ENCODE results near the gene ANKRD1. TPM values are rescaled to one million over a fixed set of nuclear protein-coding genes. Genes with fewer than 3 reads are reported as not detected.
"Not testable (repeated sequence)": the region's sequence is repeated elsewhere in the genome, so short reads cannot be mapped to it uniquely, and the experiment has no call there.

Gene ANKRD1
- total RNA-seq, 2 donors from 2014 or later, result not detected

DNA sequence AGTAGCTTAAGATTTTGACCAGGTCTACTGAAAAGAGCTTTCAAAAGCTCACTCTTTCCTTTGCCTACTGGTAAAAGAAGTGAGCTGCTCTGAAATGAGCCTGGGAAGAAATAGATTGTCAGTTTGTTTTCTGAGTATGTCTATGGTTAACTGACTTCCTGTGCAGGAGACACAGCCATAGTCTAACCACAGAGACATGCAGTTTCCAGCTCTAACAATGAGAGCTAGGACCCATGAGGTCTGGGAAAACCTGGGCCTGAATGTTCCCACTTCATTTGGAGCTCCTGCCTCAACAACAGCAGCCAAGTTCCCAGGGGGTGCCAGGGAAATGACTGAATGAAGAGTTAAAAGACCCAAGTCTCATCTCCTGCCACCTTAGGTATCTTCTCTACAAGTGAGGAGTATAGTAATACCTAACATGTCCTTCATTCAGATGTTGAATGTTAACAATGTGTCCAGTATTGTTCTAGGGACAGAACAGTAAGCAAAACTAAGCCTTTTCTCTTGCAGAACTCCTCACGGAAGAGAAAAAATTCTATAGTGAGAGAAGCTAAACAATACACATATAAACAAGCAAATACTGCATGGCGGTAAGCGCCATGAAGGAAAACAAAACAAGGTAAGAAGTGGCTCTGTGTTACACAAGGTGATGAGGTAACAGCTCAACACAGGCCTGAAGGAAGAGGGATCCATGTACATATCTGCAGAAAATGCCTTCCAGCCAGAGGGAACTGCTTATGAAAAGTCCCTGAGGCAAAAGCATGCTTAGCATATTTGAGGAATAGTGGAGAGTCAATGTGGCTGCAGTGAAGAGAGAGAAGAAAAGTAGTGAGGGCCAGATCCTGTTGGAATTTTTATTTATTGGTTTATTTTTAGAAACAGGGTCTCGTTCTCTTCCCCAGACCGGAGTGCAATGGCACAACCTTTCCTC is 26.4 kb upstream of the ANKRD1 start:
- ATAC-seq (no peak), DNase-seq (no peak)
- peaks cover 7% of the 10 kb centered on the region for H3K4me1 Mint-ChIP-seq
- no peak overlapping the region for H3K4me3 Mint-ChIP-seq
- H3K9me3 ChIP-seq (ENCODE audit: control insufficient read depth, low read length, poor library complexity, severe bottlenecking), result no peaks in the 10 kb centered on the region
- H3K27ac Mint-ChIP-seq, result no peak overlapping the region
- H3K27me3 Mint-ChIP-seq, result peaks cover 5% of the 10 kb centered on the region
- H3K36me3 Mint-ChIP-seq (ENCODE audit: low read depth), result no peaks in the 10 kb centered on the region

GRCh38 chr10:90945491-90946070 is 24.7 kb upstream of the ANKRD1 start:
- Mint-ChIP-seq H3K27ac (no peak overlapping the region), H3K27me3 (peaks cover 5% of the 10 kb centered on the region), H3K4me3 (no peak overlapping the region), H3K36me3 (ENCODE audit: low read depth) (no peaks in the 10 kb centered on the region), H3K4me1 (peaks cover 7% of the 10 kb centered on the region)
- ATAC-seq (no peak), DNase-seq (no peak)
- no peaks in the 10 kb centered on the region for H3K9me3 ChIP-seq (ENCODE audit: control insufficient read depth, low read length, poor library complexity, severe bottlenecking)

DNA sequence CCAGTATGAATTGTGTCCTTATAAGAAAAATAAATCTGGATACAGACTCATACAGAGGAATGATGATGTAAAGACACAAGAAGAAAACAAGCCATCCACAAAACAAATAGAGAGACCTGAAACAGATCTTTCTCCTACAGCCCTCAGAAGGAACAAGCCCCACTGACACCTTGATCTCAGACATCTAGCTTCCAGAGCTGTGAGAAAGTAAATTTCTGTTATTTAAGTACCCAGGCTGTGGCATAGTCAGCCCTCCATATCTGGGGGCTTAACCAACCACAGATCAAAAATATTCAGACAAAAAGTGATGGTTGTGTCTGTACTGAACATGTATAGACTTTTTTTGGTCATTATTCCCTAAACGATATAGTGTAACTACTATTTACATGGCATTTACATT is 23.9 kb upstream of the ANKRD1 start:
- H3K27ac Mint-ChIP-seq, result no peak overlapping the region
- peaks cover 5% of the 10 kb centered on the region for H3K27me3 Mint-ChIP-seq
- no peak overlapping the region for H3K4me3 Mint-ChIP-seq
- H3K4me1 Mint-ChIP-seq, result peaks cover 7% of the 10 kb centered on the region
- no peaks in the 10 kb centered on the region for H3K9me3 ChIP-seq (ENCODE audit: control insufficient read depth, low read length, poor library complexity, severe bottlenecking)
- no peaks in the 10 kb centered on the region for H3K36me3 Mint-ChIP-seq (ENCODE audit: low read depth)
- no peak for DNase-seq
- ATAC-seq, result no peak

- DNase-seq; ATAC-seq; H3K4me3 Mint-ChIP-seq; H3K27ac Mint-ChIP-seq; H3K27me3 Mint-ChIP-seq; H3K9me3 ChIP-seq (ENCODE audit: control insufficient read depth, low read length, poor library complexity, severe bottlenecking); H3K36me3 Mint-ChIP-seq (ENCODE audit: low read depth); H3K4me1 Mint-ChIP-seq: not testable (repeated sequence)
Measured at GRCh38 chr10:90942980-90943379, 22.1 kb upstream of the ANKRD1 start.

DNA sequence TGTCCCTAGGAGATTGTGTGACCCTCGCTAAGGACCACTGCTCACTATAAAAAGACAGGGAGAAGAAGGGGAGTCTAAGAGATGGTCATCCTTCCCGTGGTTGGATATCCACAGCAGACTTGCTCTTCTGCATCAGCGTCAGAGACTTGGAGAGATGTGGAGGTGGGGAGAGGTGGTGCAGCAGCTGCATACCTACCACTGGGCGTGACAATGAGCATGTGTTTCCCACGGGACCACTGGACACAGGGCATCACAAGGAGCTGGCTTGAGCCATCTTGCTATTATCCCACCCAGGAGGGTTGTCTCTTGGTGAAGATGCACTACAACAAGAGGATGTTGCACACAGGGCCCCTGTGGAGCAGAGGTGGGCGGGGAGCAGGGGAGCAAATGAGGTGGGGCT is 18.8 kb upstream of the ANKRD1 start:
- H3K9me3 ChIP-seq (ENCODE audit: control insufficient read depth, low read length, poor library complexity, severe bottlenecking), result no peaks in the 10 kb centered on the region
- H3K4me3 Mint-ChIP-seq, result no peak overlapping the region
- H3K4me1 Mint-ChIP-seq, result peaks cover 6% of the 10 kb centered on the region
- DNase-seq, result no peak
- ATAC-seq, result no peak
- peaks cover 17% of the 10 kb centered on the region for H3K27me3 Mint-ChIP-seq
- no peak overlapping the region for H3K27ac Mint-ChIP-seq
- H3K36me3 Mint-ChIP-seq (ENCODE audit: low read depth), result no peaks in the 10 kb centered on the region

- H3K36me3 Mint-ChIP-seq (ENCODE audit: low read depth), result no peaks in the 10 kb centered on the region
Measured at GRCh38 chr10:90939116-90939515, 18.2 kb upstream of the ANKRD1 start.

DNA sequence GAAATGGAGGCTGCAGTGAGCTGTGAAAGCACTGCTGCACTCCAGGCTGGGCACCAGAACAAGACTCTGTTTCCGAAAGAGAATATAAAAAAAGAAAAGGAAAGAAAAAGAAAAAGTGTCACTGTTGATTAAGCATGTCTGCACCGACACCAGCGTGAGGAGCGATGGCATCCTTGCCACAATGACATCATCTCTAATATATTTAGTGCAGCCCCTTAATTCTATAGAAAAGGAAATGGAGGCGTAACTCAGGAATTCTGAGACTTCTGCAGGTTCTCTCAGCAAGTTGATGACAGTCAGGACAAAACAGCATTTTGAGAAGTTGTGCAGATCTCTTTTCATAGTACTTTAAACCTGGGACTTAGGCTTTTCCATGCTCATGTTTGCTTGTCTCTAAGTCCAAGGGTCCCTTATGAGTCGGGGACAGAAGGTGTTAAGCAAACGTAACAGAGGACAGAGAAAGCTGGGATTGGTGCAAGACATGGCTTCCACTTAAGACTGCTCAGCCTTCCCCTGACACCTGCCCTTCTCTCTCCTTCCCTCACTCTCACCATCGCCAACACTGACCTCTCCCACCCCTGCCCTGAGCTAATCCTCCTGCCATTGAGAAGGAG is 16.9 kb upstream of the ANKRD1 start:
- H3K36me3 Mint-ChIP-seq (ENCODE audit: low read depth), result no peaks in the 10 kb centered on the region
- no peak for ATAC-seq

More at GRCh38 chr10:90939116-90939515, 18.2 kb upstream of the ANKRD1 start:
- no peak overlapping the region for H3K27ac Mint-ChIP-seq
- DNase-seq (no peak), ATAC-seq (no peak)
- H3K4me3 Mint-ChIP-seq, result no peak overlapping the region
- peaks cover 18% of the 10 kb centered on the region for H3K27me3 Mint-ChIP-seq
- H3K4me1 Mint-ChIP-seq, result peaks cover 6% of the 10 kb centered on the region
- no peaks in the 10 kb centered on the region for H3K9me3 ChIP-seq (ENCODE audit: control insufficient read depth, low read length, poor library complexity, severe bottlenecking)

GRCh38 chr10:90936276-90936659 is 15.4 kb upstream of the ANKRD1 start:
- no peak overlapping the region for H3K27ac Mint-ChIP-seq
- ATAC-seq, result no peak
- no peak for DNase-seq
- peaks cover 10% of the 10 kb centered on the region for H3K4me1 Mint-ChIP-seq
- no peaks in the 10 kb centered on the region for H3K9me3 ChIP-seq (ENCODE audit: control insufficient read depth, low read length, poor library complexity, severe bottlenecking)
- no peak overlapping the region for H3K4me3 Mint-ChIP-seq
- peaks cover 27% of the 10 kb centered on the region for H3K27me3 Mint-ChIP-seq
- no peaks in the 10 kb centered on the region for H3K36me3 Mint-ChIP-seq (ENCODE audit: low read depth)

More for the DNA sequence above, 16.9 kb upstream of the ANKRD1 start:
- Mint-ChIP-seq H3K4me3 (no peak overlapping the region), H3K27ac (no peak overlapping the region), H3K4me1 (peaks cover 8% of the 10 kb centered on the region), H3K27me3 (peaks cover 13% of the 10 kb centered on the region)
- DNase-seq, result no peak
- H3K9me3 ChIP-seq (ENCODE audit: control insufficient read depth, low read length, poor library complexity, severe bottlenecking), result no peaks in the 10 kb centered on the region

GRCh38 chr10:90935581-90936275 is 14.8 kb upstream of the ANKRD1 start:
- no peaks in the 10 kb centered on the region for H3K36me3 Mint-ChIP-seq (ENCODE audit: low read depth)
- peaks cover 10% of the 10 kb centered on the region for H3K4me1 Mint-ChIP-seq
- H3K4me3 Mint-ChIP-seq, result no peak overlapping the region
- no peak overlapping the region for H3K27ac Mint-ChIP-seq
- ATAC-seq (no peak), DNase-seq (no peak)
- H3K9me3 ChIP-seq (ENCODE audit: control insufficient read depth, low read length, poor library complexity, severe bottlenecking), result no peaks in the 10 kb centered on the region
- H3K27me3 Mint-ChIP-seq, result peaks cover 32% of the 10 kb centered on the region

- ATAC-seq, result no peak
Measured at GRCh38 chr10:90930971-90931871, 10.3 kb upstream of the ANKRD1 start.

GRCh38 chr10:90930070-90930837 is 9.4 kb upstream of the ANKRD1 start:
- peaks cover 67% of the 10 kb centered on the region for H3K27me3 Mint-ChIP-seq
- no peaks in the 10 kb centered on the region for H3K36me3 Mint-ChIP-seq (ENCODE audit: low read depth)
- ATAC-seq, result no peak
- H3K27ac Mint-ChIP-seq, result no peak overlapping the region
- H3K4me3 Mint-ChIP-seq, result no peak overlapping the region
- no peak for DNase-seq
- H3K9me3 ChIP-seq (ENCODE audit: control insufficient read depth, low read length, poor library complexity, severe bottlenecking), result no peaks in the 10 kb centered on the region
- peaks cover 10% of the 10 kb centered on the region for H3K4me1 Mint-ChIP-seq

More at GRCh38 chr10:90930971-90931871, 10.3 kb upstream of the ANKRD1 start:
- H3K27me3 Mint-ChIP-seq, result peaks cover 73% of the 10 kb centered on the region
- no peak overlapping the region for H3K4me3 Mint-ChIP-seq
- H3K36me3 Mint-ChIP-seq (ENCODE audit: low read depth), result no peaks in the 10 kb centered on the region
- DNase-seq, result no peak
- no peak overlapping the region for H3K27ac Mint-ChIP-seq
- no peaks in the 10 kb centered on the region for H3K9me3 ChIP-seq (ENCODE audit: control insufficient read depth, low read length, poor library complexity, severe bottlenecking)
- peaks cover 12% of the 10 kb centered on the region for H3K4me1 Mint-ChIP-seq

DNA sequence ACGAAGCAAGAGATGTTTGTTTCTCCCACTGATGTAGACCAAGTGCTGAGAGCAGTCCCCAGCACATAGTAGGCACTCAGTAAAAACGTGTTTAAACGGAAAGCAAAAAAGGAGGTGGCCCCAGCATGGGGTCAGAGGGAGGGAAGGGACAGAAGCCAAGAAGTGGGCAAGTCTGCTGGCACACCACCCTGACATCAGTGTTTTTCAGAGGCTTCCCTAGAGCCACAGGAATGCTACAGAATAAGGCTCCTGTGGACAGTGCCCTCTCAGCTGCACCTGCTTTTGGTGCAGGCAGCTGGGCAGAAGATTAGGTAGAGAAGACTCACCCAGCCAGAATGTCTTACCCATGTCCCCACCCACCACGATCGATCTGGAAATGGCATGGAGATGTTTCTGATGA is 8.3 kb upstream of the ANKRD1 start:
- no peak for ATAC-seq
- H3K9me3 ChIP-seq (ENCODE audit: control insufficient read depth, low read length, poor library complexity, severe bottlenecking), result no peaks in the 10 kb centered on the region
- H3K4me3 Mint-ChIP-seq, result no peak overlapping the region
- H3K4me1 Mint-ChIP-seq, result peaks cover 6% of the 10 kb centered on the region
- DNase-seq, result no peak
- H3K27ac Mint-ChIP-seq, result no peak overlapping the region
- H3K36me3 Mint-ChIP-seq (ENCODE audit: low read depth), result no peaks in the 10 kb centered on the region
- H3K27me3 Mint-ChIP-seq, result peaks cover 67% of the 10 kb centered on the region

All from T-helper 17 cell (primary cell).